Adrenal gland (tissue), 5 donors: ENCODE measurements around the gene SLC7A6OS.

Experiments used
- CTCF ChIP-seq, 6 experiments: fragments of 450-650 bp in 4 of 6; fragments of 200-600 bp in 2 of 6; sonication (generic) in 1 of 6; IDR thresholded peaks; 1 replicate in 5 of 6; 2 replicates in 1 of 6; pipeline versions ENCODE4 v1.5.1 to v1.8.0; 2016 to 2021; ENCODE audit warnings: antibody characterized with exemption in 6 of 6, mild to moderate bottlenecking in 2 of 6, moderate library complexity in 1 of 6
- POLR2A ChIP-seq, 2 donors: fragments of 450-650 bp; IDR thresholded peaks; one replicate each; pipeline ENCODE4 v1.6.1; 2017; ENCODE audit warnings: antibody characterized with exemption in 2 of 2, mild to moderate bottlenecking in 2 of 2, moderate library complexity in 1 of 2
- donor health status: DM: no; HTN: no; CAD: no.

GRCh38 chr16:68306633-68307032 lies 4.1 kb downstream of the SLC7A6OS start:
- TF ChIP-seq CTCF (IDR thresholded peaks at IDR 0.05) (no peak), POLR2A (IDR thresholded peaks at IDR 0.05) (no peak)
